ENCODE data around the gene ARHGAP33.

- no peak for TF ChIP-seq CTCF (conservative IDR thresholded peaks at IDR 0.05; ENCODE audit: low read depth in 2 of 2)
- no peak for TF ChIP-seq EZH2phosphoT487 (IDR thresholded peaks at IDR 0.05; ENCODE audit: unreplicated experiment)
- no peak for TF ChIP-seq NANOG (IDR thresholded peaks at IDR 0.05; ENCODE audit: borderline replicate concordance)
- no peak for TF ChIP-seq EZH2 (IDR thresholded peaks at IDR 0.05; ENCODE audit: low read depth, unreplicated experiment)
- TF ChIP-seq STAT1 (IDR thresholded peaks at IDR 0.05; ENCODE audit: unreplicated experiment) = no peak
- no peak for TF ChIP-seq CREB1 (CRISPR knock-in tag; IDR thresholded peaks at IDR 0.05; ENCODE audit: low read depth)
- TF ChIP-seq POLR2AphosphoS5 (IDR thresholded peaks at IDR 0.05; ENCODE audit: low read depth) = no peak
- TF ChIP-seq REST (IDR thresholded peaks at IDR 0.05; ENCODE audit: unreplicated experiment) = no peak
- no peak for TF ChIP-seq JUNB (IDR thresholded peaks at IDR 0.05; ENCODE audit: unreplicated experiment)
- no peak for TF ChIP-seq ZNF114 (CRISPR knock-in tag; IDR thresholded peaks at IDR 0.05)
- TF ChIP-seq ZNF462 (CRISPR knock-in tag; IDR thresholded peaks at IDR 0.05) = no peak
Measured at GRCh38 chr19:35807633-35808032, 32.3 kb downstream of the ARHGAP33 start.

All from GM23338 (cell line).